NCI-H1930 (cell line): Measurements from ENCODE around the gene PDE4D.
A peak's percentile ranks its signal among the peaks of the same experiment; 100 is the strongest.
"Not testable (repeated sequence)": the region's sequence is repeated elsewhere in the genome, so short reads cannot be mapped to it uniquely, and the experiment has no call there.

Source experiments
- DNase-seq, 2 experiments: peaks; one replicate each; lab custom pipeline; 2025; lab: John Stamatoyannopoulos, UW

Gene PDE4D

DNA sequence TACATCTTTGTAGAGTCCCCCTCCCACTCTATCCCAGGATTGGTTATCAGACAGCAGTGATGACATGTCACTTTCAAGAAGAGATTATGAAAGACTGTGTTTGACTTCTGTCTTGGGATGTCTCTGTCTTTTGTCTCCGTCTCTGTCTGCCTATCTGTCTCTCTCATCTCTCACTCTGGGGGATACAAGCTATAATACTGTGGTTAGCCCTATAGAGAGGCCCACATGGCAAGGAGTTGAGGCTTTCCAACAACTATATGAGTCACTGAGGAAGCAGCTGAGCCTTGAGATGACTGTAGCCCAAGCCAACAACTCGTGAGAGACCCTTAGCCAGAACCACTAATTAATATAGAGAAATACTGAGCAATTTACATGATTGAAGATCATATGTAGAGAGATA is 284.8 kb downstream of the PDE4D start:
- DNase-seq, result no peak

DNA sequence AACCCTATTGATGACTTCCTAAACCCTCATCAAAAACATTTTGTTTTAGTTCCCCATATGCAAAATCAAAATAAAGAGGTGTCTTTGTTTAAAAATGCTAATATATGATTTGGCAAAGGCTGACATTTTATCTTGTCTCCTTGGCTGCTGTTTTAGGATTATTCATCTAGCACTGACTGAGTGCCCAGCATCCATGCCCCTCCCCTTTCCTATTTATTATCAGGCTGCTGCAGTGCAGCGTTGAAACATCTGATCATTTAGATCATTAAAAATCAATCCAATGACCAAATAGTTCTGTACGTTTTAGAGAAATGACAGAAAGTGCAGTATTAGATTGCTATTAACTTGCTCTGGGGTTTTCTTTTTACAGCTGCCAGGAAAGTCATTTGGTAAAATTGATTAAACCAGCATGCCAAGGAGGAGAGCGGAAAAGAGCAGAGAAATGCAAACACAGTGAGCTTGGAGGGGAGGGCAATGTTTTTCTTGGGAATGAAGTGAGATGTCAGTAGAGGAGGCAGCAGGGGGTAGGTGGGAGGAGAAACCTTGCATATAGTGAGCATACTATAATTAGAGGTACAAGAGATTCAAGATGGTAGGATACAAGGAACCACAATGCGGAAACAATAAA is 286.3 kb downstream of the PDE4D start:
- DNase-seq, result no peak

DNA sequence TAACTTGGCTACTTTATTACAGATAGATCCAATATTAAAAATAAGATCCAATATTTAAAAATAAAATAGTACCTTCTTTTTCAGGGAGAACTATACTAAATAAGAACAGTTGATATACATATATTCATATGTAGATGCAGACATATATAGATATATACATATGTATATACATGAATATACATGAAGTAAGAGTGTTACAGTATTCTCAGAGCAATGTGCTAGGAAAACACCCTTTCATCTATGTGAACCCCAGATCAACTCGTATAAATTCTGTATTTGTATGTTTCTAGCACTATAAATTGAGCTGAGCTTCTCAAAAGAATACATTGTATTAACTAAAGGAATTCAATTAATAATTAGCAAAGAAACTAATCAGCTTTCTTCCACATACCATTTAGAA is 287.6 kb downstream of the PDE4D start:
- no peak for DNase-seq

DNA sequence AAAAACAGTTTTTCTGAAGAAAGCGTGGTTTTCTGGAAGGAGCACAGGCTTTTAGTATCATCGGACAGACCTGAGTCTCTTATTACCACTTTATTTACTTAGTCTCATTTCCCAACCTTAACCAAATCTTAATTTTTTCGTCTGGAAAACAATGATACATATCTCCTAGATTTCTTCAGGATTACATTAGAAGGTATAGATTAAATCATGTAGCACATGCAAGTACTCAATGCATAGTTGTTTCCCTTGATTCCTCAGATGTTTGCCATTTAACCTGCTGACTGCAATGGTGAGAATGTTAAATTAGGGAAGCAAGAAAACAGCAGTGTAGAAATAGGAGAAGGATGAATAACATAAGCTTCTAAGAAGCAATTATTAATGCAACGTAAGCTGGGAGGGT is 289.4 kb downstream of the PDE4D start:
- DNase-seq, result no peak

DNA sequence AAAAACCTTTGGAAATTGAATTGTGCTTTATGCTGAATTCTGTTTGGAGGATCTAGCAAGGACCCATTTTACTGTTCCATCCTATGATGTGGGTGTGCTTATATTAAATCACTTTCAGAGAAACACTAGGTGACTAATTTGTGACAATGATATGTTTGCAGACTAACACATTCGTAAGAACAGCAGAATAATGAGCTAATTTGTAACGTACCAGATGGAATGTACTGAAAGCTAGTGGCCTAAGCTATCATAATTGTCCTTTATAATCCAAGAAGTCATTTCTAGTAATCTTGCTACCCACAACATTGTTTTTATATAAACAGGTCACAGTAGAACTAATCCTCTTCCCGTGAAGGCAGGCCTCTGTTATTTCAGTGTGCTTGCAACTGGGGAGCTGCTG is 292.5 kb downstream of the PDE4D start:
- DNase-seq, result no peak

DNA sequence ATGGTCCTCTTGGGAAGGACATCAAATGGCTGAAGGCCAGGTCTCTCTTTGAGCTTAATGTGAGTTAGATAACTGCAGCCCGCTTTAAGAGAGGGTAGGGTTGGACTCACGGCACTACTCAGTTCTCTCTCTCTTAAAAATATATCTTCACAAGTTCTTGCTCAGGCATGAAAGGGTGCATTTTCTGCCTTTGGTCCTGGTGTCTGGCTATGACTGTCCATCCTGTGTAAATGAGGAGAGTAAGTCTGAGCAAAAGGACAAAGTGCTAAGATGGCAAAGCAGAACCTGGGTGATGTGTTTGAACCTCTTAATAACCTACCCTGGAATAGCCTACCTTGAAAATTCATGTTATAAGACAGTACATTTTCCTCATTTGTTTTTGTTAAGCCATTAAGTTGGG is 293.4 kb downstream of the PDE4D start:
- DNase-seq, result no peak

DNA sequence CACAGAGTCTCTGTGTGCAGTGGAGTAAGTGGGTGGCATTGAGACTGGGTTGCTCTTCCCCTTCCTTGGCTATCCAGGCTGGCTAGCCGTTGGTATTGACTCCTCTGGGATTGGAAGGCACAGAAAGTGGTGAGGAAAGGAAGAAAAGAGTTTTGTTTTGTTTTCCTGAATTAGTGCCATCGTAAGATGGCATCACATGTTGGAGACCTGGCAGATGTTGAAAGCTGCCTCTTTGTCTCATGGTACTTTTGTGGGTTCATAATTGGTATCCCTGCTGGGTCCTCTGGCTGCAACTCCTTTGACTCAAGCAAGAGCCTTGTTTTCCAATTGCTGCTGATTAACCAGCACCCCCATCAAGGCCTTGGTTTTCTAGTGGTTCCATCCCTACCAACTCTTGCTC is 293.8 kb downstream of the PDE4D start:
- DNase-seq, result no peak

DNA sequence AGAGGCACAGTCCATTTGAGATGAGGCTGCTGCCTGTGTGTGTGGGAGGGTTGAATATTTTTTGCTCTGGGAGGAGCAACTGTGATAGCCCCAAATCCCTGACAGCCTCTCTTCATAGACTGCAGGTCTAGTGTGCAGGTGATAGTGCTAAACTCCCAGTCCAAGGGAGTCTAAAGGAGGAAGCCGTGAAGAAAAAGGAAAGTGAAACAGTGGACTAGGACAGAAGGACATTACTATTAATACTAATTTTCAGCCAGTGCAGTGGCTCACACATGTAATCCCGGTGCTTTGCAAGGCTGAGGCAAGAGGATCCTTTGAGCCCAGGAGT is 295.0 kb downstream of the PDE4D start:
- DNase-seq, result no peak

DNA sequence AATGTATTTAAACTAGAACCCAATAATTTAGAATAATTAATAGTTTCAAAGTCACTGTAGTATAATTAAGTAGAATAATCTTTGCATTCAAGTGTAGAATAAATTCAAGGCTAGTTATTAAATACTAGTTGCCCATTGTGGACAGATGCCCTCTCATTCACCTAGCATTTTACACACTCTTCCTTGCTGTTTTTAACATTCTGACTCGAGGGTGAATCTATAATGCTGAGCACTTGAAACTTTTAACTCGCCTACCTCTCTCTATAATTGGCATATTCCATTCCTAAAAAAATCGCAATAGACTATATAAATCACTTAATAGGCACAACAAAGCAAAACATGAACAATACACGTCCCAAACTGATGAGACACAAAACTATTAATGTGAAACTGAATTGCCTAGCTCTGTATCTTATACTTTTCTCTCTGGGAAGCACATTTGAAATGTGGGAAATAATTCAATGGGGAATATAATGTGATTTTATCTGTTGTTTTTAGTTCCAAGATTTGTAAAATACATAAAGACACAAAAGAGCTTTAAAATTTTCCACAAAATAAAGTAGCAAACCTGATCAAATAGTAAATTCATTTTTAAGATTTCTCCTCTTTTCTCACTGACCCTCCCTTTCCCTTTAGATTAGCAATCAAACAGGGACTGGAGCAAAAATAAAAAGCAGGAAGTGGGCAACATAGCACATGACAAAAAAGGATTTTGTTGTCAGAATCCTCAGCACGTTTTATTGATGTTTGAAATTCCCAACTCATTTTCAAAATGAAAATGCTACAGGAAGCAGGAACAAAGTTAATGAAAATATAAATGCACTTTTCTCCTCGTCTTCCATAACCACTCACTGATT is 295.6 kb downstream of the PDE4D start:
- DNase-seq, result no peak

DNA sequence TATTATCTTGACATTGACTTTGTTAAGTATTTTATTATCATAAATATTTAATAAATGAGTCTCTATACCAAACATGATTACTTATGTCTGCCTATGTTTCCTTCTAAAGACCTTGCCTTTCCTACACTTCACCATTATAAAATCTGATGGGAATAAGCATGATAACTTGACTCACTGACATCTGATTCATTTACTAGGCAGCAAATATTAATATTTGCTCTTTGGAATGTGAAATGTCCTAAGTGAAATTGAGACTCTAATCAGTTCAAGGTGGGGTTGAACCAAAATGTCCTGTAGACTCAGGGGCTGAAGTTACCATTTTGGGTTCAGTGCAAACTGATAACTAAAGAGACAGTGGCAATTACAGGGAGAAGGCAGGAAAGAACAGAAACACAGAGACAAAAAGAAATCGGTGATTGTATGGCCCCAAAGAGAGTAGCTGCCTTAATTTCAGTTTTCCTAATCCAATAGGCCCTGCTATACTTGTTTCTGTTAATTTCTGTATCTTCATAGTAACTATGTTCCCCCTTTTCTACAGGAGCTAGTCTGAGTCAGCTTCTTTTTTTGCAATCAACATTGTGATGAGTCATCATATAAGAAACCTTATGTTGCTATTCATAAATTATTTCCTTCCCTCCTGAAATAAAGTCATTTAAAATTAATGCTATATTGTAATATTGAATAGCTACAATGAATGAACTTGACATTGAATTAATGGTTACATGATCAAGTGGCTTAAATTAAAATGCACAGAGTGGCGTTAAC is 296.8 kb downstream of the PDE4D start:
- DNase-seq, result no peak

DNA sequence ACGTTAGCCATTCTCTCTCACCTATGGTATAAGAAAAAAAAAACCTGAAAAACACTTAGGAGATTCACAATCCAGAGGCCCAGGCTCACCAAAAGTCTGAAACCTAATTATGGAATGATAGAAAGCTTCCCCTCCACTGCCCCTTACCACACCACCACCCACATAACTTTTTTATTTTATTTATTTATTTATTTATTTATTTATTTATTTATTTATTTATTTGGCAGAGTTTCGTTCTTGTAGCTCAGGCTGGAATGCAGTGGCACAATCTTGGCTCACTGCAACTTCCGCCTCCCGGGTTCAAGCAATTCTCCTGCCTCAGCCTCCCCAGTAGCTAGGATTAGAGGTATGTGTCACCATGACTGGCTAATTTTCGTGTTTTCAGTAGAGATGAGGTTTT is 299.4 kb downstream of the PDE4D start:
- not testable (repeated sequence) for DNase-seq

DNA sequence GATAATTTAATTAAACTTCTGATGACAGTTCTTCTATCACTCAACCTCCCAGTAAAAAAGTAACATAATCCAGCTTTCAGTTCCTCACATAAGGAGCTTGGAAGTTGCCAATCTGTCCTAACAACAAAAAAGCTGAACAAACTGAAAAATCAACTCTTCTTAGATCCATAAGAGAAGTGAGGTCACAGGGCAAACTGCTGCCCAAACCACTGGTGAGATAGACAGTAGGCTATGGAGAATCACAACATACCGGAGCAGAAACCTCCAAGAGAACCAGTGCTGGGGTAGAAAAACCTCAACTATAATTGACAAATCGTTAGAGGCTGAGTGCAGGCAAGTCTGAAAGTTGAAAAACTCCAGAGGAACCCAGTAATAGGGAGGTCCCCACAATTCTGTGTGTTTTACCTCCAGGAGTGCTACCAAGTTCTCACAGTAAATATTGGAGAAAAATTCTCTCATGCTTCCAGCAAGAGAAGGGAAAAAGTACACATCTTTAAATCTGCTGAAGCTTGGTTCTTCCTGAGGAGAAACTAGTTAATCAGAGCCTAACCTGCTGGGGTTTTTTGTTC is 300.0 kb downstream of the PDE4D start:
- no peak for DNase-seq

DNA sequence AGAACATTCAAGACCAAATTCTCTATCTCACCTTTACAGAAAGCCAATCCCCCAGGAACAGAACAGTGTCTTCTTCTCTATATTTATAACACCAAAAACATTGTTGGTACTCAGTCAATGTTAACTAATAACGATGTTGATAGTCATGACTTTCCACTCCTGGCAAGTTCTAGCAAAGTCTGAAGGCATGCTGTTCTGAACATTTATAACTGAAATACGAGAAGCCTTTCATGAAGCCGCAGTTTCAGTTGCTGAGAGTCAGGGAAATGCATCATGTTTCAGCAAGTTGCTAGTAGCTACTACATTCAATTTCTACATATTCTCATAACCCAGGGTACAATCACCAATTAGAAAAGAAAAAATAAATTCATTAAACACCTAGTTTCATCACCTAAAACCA is 301.4 kb downstream of the PDE4D start:
- no peak for DNase-seq

DNA sequence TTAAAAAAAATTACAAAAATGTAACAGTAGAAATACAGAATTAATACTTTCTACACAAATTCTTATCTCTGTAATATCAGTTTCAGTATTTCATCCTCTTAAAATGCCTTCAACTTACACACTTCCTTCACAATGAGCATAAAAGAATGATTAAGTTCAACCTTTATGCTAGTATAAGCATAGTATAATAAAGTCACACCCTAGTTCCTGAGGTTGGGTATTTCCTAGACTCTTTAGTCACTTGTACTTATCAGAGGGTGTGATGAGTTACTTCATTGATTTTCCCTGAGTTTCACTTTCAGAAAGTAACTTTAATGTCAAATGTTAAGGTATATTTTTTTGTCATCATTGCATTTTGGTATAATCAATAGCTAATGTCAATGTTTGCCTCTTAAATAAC is 302.4 kb downstream of the PDE4D start:
- no peak for DNase-seq

DNA sequence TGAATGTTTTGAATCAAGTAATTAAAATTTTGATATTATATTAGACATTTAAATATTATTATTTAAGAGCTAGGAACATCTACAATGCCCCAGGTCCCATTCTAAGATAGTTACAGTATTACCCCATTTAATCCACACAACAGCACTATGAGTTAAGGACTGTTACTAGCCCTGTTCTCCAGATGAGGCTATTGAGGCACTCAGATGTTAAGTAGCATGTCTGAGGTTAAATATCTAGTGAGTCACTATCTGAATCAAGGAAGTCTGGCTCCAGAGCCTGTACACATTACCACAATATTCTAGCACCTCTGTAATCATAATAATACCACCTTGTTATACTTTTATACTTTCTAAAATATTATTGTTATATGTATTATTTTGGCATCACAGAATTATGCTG is 304.6 kb downstream of the PDE4D start:
- DNase-seq, result no peak

DNA sequence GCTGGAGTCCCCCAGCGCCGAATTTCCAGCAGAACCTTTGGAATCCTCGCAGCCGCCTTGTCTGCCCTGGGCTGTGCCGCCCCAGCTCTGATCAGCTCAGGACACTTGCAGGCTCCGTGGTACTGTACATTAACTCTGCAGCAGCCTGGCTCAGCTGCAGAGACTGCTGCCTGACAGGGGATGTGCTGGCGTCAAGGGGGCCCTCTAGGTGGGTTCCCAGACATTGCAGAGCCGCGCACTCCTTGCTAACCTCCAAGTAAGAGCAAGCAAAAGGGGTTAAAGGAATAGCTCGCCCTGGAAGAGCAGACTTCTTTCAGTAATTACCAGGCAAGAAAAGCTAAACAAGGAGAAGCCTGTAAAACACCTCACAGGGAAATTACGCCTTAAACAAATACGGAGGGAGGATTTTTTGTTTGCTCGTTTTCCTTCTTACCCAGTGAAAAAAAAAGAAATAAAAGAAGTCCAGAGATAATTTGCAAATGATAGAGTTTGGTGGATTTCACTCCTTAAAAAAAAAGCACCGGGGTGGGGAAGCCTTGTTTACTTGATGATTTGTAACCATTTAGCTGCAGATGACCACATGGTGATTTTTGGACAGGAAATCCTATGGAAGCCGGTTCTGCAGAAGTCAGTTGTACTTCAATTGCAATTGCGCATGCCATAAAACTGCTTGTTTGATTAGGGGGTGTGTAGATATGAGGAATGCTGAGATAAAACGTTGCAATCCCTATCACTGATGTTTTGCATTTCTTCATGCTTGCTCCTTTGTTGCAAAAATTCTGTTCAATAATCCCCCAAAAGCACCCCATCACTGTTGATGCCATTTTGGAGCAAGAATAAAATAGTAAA is 305.8 kb downstream of the PDE4D start:
- DNase-seq, result peak; percentile 17 to 35

DNA sequence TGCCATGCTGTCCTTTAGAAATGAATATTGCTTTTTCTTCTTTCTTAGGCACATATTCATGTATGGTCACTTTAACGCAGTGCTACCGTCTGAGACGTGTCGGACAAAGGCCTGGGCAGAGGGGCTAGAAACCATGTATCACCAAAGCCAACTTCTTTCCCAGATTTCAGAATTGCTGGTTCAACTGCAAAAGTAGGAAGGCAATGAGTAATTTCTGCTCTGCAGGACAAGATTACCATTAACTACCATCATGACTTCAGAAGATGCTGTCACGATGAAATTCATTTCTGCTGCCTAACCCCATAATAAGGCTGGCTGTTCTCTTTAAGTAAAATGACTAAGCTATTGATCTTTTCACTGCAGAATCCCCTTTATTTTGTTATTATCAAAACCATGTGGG is 306.7 kb downstream of the PDE4D start:
- DNase-seq, result no peak

DNA sequence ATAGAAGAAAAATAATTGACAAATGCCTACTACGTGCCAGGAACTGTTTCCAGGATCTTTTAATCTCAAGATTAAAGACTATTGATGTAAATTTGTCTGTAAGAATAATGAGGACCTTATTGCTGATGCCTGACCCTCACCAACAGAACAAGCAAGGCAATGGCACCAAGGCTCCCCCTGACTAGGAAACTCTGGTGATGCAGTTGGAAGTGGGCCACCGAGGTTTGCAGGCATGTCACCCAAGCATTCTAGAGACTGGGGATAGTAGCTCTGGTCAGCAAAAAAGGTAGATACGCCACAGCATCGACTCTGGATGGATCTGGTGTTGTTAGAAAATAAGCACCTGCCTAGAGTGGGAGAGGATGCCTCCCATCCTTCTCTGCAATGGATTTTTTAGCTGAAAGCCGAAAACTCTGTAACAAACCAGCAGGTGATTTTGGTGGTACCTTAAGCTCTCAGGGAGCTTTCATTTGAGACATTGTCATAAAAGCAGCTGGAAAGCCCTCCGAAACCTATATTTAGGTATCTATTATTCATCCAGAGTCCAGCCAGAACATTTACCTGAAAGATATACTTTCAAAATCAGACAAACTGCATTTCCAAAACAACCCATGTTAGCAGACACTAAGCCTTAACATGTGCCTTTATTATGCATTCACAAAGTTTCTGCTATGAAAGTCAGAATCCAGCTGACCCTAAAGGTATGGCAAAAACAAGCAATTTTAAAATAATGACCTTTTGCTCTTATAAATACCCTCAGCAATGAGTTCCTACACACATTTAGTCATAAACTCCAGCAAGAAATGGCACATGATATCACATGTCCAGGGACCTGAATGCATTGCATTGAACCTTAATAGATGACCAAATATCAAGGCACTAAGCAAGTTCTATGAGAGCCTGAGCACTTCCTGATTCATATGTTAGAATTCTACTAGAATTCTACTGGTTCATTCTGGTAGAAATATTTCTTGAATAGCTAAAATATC is 308.4 kb downstream of the PDE4D start:
- DNase-seq, result no peak

DNA sequence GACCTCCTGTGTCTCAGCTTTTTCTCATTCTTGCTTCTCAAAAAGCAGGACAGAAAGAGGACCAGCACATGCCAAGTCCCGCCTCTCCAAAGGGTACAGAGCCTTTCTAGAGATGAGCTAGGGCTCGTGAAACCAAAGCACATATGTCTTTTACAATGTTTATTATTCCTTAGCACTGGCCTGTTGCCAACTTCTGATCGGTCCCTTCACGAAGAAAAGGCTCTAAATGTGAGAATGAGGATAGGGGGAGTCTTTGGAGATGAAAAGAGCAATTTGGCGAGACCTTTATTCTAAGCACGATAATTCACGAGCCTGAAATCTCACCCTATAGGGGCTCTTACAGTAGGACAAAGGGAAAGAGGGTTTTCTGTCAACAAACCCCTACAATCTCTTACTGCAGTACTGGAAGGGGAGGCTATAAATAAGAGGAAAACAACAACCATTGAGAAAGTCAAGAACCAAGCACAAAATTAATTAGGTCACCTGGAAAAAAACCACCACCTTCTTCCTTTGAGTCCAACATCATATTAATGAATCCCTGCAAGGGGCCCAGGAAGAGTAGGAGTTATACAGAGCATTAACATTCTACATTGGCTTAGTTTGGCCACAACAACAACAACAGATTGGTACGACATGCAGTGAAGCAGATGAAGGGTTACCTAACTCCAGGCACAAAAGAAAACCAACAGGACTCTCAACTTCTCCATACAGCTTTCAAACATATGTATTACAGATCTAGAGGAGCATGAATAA is 309.5 kb downstream of the PDE4D start:
- DNase-seq, result peak; percentile 30 to 31
